OCI-LY7 (cell line): ENCODE results near the gene AGAP3. TPM values are rescaled to one million over a fixed set of nuclear protein-coding genes. Genes with fewer than 3 reads are reported as not detected.

Experiments used
- BruUV-seq: library from RNA; stranded (reverse); fragments of 400-500 nt; replicated peaks from 2 replicates; lab custom pipeline; 2021; lab: Mats Ljungman, UMichigan
- CTCF ChIA-PET: fragments of 300-600 bp; sonication (Branson Sonifier 250); formaldehyde crosslinking; loops from one replicate; lab custom pipeline; 2022; ENCODE audit warnings: antibody characterized with exemption; ENCODE audit not compliant: unreplicated experiment; lab: Charles Lee
- POLR2A ChIA-PET: fragments of 300-600 bp; sonication (Branson Sonifier 250); formaldehyde crosslinking; loops from one replicate; lab custom pipeline; 2022; ENCODE audit warnings: antibody characterized with exemption; lab: Charles Lee
- DNase-seq: peaks from one replicate; pipeline ENCODE4 v3.0.0-alpha.2; 2015; ENCODE audit warnings: low spot score
- H2AFZ ChIP-seq: fragments of 200-600 bp; sonication (generic), shearing (Covaris generic); 2 replicates; pipeline ENCODE4 v1.6.1; 2014; ENCODE audit warnings: mild to moderate bottlenecking, antibody characterized with exemption, low read length, moderate library complexity
- H3K27ac ChIP-seq: fragments of 200-600 bp; sonication (generic); 2 replicates; pipeline ENCODE4 v1.5.1; 2014; ENCODE audit warnings: mixed run types, low read depth, mild to moderate bottlenecking, moderate library complexity, low read length, inconsistent platforms; ENCODE audit not compliant: poor library complexity, severe bottlenecking
- H3K36me3 ChIP-seq: fragments of 200-600 bp; sonication (generic); 2 replicates; pipeline ENCODE4 v1.6.1; 2014; ENCODE audit warnings: mild to moderate bottlenecking, antibody characterized with exemption, low read length, moderate library complexity, mixed read lengths; ENCODE audit not compliant: insufficient read depth
- H3K4me1 ChIP-seq: fragments of 200-600 bp; sonication (generic); 2 replicates; pipeline ENCODE4 v1.5.1; 2014; ENCODE audit warnings: mild to moderate bottlenecking, low read length; ENCODE audit not compliant: insufficient read depth, poor library complexity, severe bottlenecking
- H3K4me2 ChIP-seq: fragments of 200-600 bp; sonication (generic); 2 replicates; pipeline ENCODE4 v1.6.1; 2014; ENCODE audit warnings: mild to moderate bottlenecking, low read length
- H3K4me3 ChIP-seq: fragments of 200-600 bp; sonication (generic); 2 replicates; pipeline ENCODE4 v1.5.1; 2014; ENCODE audit warnings: mild to moderate bottlenecking, low read depth, low read length; ENCODE audit not compliant: poor library complexity, severe bottlenecking
- H3K79me2 ChIP-seq: fragments of 200-600 bp; sonication (generic); 2 replicates; pipeline ENCODE4 v1.6.1; 2016; ENCODE audit warnings: low read depth, mild to moderate bottlenecking, low read length, moderate library complexity, mixed read lengths; ENCODE audit not compliant: insufficient read depth
- H3K9me2 ChIP-seq: fragments of 200-600 bp; sonication (generic); 2 replicates; pipeline ENCODE4 v1.6.1; 2016; ENCODE audit warnings: mild to moderate bottlenecking, low read length, mixed read lengths; ENCODE audit not compliant: insufficient read depth
- H3K9me3 ChIP-seq: fragments of 200-600 bp; sonication (generic); 2 replicates; pipeline ENCODE4 v1.6.1; 2014; ENCODE audit warnings: mild to moderate bottlenecking, mixed run types, low read length, mixed read lengths
- H4K20me1 ChIP-seq: fragments of 200-600 bp; sonication (generic); 2 replicates; pipeline ENCODE4 v1.6.1; 2014; ENCODE audit warnings: mild to moderate bottlenecking, antibody characterized with exemption, low read length, moderate library complexity, mixed read lengths; ENCODE audit not compliant: insufficient read depth
- CTCF ChIP-seq: fragments of 200-600 bp; sonication (generic); conservative IDR thresholded peaks from 2 replicates; pipeline ENCODE4 v1.5.1; 2014; ENCODE audit warnings: mild to moderate bottlenecking, antibody characterized with exemption, low read length, moderate library complexity, mixed read lengths
- EZH2phosphoT487 ChIP-seq: fragments of 200-600 bp; sonication (generic); IDR thresholded peaks from 2 replicates; pipeline ENCODE4 v1.6.1; 2018; ENCODE audit warnings: low read depth, borderline replicate concordance, mild to moderate bottlenecking, mixed run types, antibody characterized with exemption, low read length, moderate library complexity, mixed read lengths
- intact Hi-C: fragments of 100-400 bp; cut with micrococcal nuclease; formaldehyde crosslinking; loops from one replicate; pipeline ENCODE4 v1.10.0; 2022; ENCODE audit not compliant: unreplicated experiment
- total RNA-seq, 2 experiments: library from RNA; depleted of rRNA in 1 of 2; stranded (reverse); fragments of >200 nt in 1 of 2; shearing (Covaris generic) in 1 of 2; gene quantifications; 2 replicates each; pipeline ENCODE4 v1.2.3, GENCODE V29; 2014 to 2022

Gene AGAP3
- total RNA-seq, 2 experiments from 2014 or later: 4.8 to 30.9 TPM

- intact Hi-C loops: loop anchor here (5.0 kb wide), 1 partner anchor 181 kb away; no protein-coding TSS in a partner anchor
- BruUV-seq: no TSS peak
- Histone ChIP-seq H4K20me1 (no peaks in the 10 kb centered on the region), H3K27ac (no peak overlapping the region), H3K9me3 (no peaks in the 10 kb centered on the region), H3K79me2 (no peaks in the 10 kb centered on the region), H2AFZ (no peak overlapping the region), H3K4me2 (no peak overlapping the region), H3K9me2 (no peaks in the 10 kb centered on the region), H3K4me3 (no peak overlapping the region), H3K4me1 (no peaks in the 10 kb centered on the region), H3K36me3 (no peaks in the 10 kb centered on the region)
- ChIA-PET POLR2A (no interaction called here), CTCF (interaction anchor here (0.6 kb wide), 1 partner anchor 15 kb away, joined by 3 read pairs; no protein-coding TSS in a partner anchor)
- no peak for TF ChIP-seq CTCF
- TF ChIP-seq EZH2phosphoT487: no peak
- no peak for DNase-seq
Observed at GRCh38 chr7:151120896-151121295, 34.6 kb downstream of the AGAP3 start.

GRCh38 chr7:151121380-151122170, 35.3 kb downstream of the AGAP3 start:
- Histone ChIP-seq H3K4me1 (no peaks in the 10 kb centered on the region), H3K27ac (no peak overlapping the region), H3K4me2 (no peak overlapping the region), H3K79me2 (no peaks in the 10 kb centered on the region), H3K36me3 (no peaks in the 10 kb centered on the region), H3K9me3 (no peaks in the 10 kb centered on the region), H3K9me2 (no peaks in the 10 kb centered on the region), H2AFZ (no peak overlapping the region), H4K20me1 (no peaks in the 10 kb centered on the region), H3K4me3 (no peak overlapping the region)
- TF ChIP-seq CTCF: no peak
- no peak for TF ChIP-seq EZH2phosphoT487
- intact Hi-C loops: loop anchor here (5.0 kb wide), 1 partner anchor 181 kb away; no protein-coding TSS in a partner anchor
- CTCF ChIA-PET: no interaction called here
- POLR2A ChIA-PET: no interaction called here
- no TSS peak for BruUV-seq
- DNase-seq: no peak

GRCh38 chr7:151122276-151122675, 36.0 kb downstream of the AGAP3 start:
- CTCF ChIA-PET: no interaction called here
- DNase-seq: no peak
- H2AFZ ChIP-seq: no peak overlapping the region
- no peaks in the 10 kb centered on the region for H4K20me1 ChIP-seq
- H3K79me2 ChIP-seq: no peaks in the 10 kb centered on the region
- H3K27ac ChIP-seq: no peak overlapping the region
- POLR2A ChIA-PET: no interaction called here
- H3K36me3 ChIP-seq: no peaks in the 10 kb centered on the region
- no peaks in the 10 kb centered on the region for H3K9me3 ChIP-seq
- no peak overlapping the region for H3K4me2 ChIP-seq
- H3K9me2 ChIP-seq: no peaks in the 10 kb centered on the region
- no peaks in the 10 kb centered on the region for H3K4me1 ChIP-seq
- TF ChIP-seq EZH2phosphoT487 (no peak), CTCF (no peak)
- no peak overlapping the region for H3K4me3 ChIP-seq
- intact Hi-C loops: loop anchor here (5.0 kb wide), 1 partner anchor 180 kb away; no protein-coding TSS in a partner anchor
- BruUV-seq: no TSS peak
